Neuron (in vitro differentiated cells): ENCODE measurements around the gene MRPL10.
A peak's percentile ranks its signal among the peaks of the same experiment; 100 is the strongest.

Experiments
- H2AFZ ChIP-seq: one replicate; pipeline ENCODE4 v1.6.1; 2013; ENCODE audit warnings: low read depth, mild to moderate bottlenecking, inconsistent platforms, low read length, moderate library complexity
- H3K27me3 ChIP-seq: one replicate; pipeline ENCODE4 v1.6.1; 2013; ENCODE audit warnings: low read length; ENCODE audit not compliant: insufficient read depth
- H3K36me3 ChIP-seq: one replicate; pipeline ENCODE4 v1.6.1; 2013; ENCODE audit warnings: low read length; ENCODE audit not compliant: insufficient read depth
- H3K4me1 ChIP-seq: one replicate; pipeline ENCODE4 v1.6.1; 2013; ENCODE audit warnings: low read length; ENCODE audit not compliant: insufficient read depth
- H3K4me3 ChIP-seq: 2 replicates; pipeline ENCODE4 v1.5.1; 2013; ENCODE audit warnings: mild to moderate bottlenecking, low read length, moderate library complexity
- H3K9me3 ChIP-seq: one replicate; pipeline ENCODE4 v1.6.1; 2013; ENCODE audit warnings: low read length

The MRPL10 gene

GRCh38 chr17:47821424-47822391 lies 9.6 kb downstream of the MRPL10 start, which contains the start of gene OSBPL7:
OSBPL7 (minus strand) TSS chr17:47821794; CDS start chr17:47820278, 1,516 bp downstream.
- Histone ChIP-seq H3K9me3 (no peaks in the 10 kb centered on the region), H3K36me3 (peaks cover 34% of the 10 kb centered on the region), H2AFZ (peak within 1 kb of the TSS; percentile 38), H3K27me3 (no peaks in the 10 kb centered on the region), H3K4me3 (peak within 1 kb of the TSS; percentile 77), H3K4me1 (peaks cover 15% of the 10 kb centered on the region)

DNA sequence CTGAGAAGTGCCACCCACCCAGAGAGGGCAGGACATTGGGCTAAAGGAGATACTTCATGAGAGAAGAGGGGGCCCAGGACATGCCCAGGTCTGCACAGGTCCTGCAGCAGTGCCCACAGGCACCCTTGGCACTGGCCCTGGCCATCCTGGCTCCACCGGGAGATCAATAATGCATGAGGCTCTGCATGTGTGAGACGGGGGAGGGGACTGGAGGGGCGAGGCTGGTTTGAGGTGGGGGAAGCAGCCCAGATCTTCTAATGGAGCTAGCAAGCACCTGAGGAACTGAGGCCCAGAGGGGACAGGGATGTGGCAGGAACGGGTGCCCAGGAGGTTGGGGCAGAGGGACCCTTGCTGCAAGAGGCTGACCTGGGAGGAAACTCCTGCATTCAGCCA lies 10.3 kb downstream of the MRPL10 start:
- Histone ChIP-seq H3K27me3 (no peaks in the 10 kb centered on the region), H3K4me3 (peak overlapping the region; percentile 77), H3K4me1 (peaks cover 15% of the 10 kb centered on the region), H3K9me3 (no peaks in the 10 kb centered on the region), H2AFZ (peak overlapping the region; percentile 38), H3K36me3 (peaks cover 29% of the 10 kb centered on the region)

- peak overlapping the region; percentile 77 for H3K4me3 ChIP-seq
- no peak overlapping the region for H2AFZ ChIP-seq
- no peaks in the 10 kb centered on the region for H3K9me3 ChIP-seq
- H3K36me3 ChIP-seq, result peaks cover 30% of the 10 kb centered on the region
- peaks cover 15% of the 10 kb centered on the region for H3K4me1 ChIP-seq
- no peaks in the 10 kb centered on the region for H3K27me3 ChIP-seq
These were observed 11.1 kb downstream of the MRPL10 start for GRCh38 chr17:47820033-47820789.

DNA sequence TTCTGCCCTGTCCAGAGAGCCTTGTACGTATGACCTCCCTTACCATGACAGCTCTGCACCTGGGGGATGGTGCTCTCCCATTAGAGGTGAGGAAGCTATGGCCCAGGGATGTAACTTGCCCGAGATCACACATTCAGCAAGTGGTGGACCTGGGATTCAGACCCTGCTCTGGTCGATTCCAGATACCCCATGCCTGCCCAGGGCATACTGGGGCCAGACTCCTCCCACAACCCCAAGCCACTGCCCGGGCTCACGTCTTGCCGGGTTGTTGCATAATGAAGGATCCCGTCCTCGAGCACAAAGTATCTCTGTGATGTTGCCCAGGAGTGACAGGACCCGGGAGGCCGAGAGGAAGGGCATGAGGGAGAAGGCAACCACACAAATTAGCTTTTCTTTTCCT lies 11.9 kb downstream of the MRPL10 start:
- no peak overlapping the region for H2AFZ ChIP-seq
- H3K4me1 ChIP-seq, result peaks cover 15% of the 10 kb centered on the region
- H3K27me3 ChIP-seq, result no peaks in the 10 kb centered on the region
- no peaks in the 10 kb centered on the region for H3K9me3 ChIP-seq
- peaks cover 32% of the 10 kb centered on the region for H3K36me3 ChIP-seq
- H3K4me3 ChIP-seq, result no peak overlapping the region

GRCh38 chr17:47818002-47818695 lies 13.2 kb downstream of the MRPL10 start:
- H3K36me3 ChIP-seq, result peaks cover 19% of the 10 kb centered on the region
- H3K4me1 ChIP-seq, result peaks cover 15% of the 10 kb centered on the region
- H3K4me3 ChIP-seq, result no peak overlapping the region
- H2AFZ ChIP-seq, result no peak overlapping the region
- no peaks in the 10 kb centered on the region for H3K9me3 ChIP-seq
- no peaks in the 10 kb centered on the region for H3K27me3 ChIP-seq

DNA sequence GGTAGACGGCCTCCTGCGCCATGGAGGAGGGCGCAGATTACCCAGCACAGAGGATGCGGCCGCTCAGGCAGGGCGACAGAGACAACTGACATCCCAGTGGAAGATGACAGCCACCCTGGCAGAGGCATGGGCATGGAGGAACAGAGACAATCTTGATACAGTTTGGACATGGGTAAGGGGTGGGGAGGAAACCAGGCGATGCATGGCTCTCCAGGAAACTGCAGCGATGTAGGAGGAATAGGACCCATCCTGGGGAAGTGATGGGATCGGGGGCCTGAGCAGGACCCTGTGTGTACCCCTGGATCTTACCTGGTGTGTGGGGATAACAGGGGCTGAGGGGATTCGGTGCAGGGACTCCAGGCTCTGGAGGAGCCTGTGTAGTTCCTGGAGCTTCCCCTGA lies 14.4 kb downstream of the MRPL10 start:
- Histone ChIP-seq H2AFZ (no peak overlapping the region), H3K36me3 (peaks cover 16% of the 10 kb centered on the region), H3K27me3 (no peaks in the 10 kb centered on the region), H3K4me3 (no peak overlapping the region), H3K4me1 (peaks cover 12% of the 10 kb centered on the region), H3K9me3 (no peaks in the 10 kb centered on the region)

DNA sequence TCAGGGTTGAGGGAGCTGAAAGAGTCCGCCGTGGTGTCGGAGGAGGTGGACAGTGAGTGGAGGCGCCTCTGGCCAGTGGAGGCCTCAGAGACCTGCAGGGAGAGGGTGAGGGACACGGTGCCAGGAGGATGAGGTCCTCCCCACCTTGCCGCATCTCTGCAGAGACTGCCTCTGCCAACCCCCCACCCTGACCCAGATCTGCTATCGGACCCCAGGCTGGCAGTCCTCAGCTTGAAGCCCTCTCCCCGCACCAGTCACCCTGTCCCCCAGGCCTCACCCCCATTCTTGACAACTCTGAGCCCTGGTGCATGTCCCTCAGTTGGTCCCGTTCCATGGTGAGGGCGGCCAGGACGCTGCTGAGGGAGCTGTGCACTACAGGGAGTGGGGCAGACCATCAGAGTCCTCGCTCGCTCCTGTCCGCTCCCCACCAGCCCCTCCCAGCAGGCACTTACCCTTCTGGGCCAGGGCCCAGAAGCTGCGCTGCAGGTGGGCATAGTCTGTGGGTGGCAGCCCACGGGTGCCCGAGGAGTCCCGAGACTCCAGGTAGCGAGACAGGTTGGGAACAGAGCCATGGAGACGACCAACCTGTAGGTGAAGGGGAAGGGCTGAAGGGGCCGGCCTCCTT lies 15.1 kb downstream of the MRPL10 start:
- peaks cover 16% of the 10 kb centered on the region for H3K36me3 ChIP-seq
- H3K4me3 ChIP-seq, result no peak overlapping the region
- H3K4me1 ChIP-seq, result peaks cover 8% of the 10 kb centered on the region
- no peaks in the 10 kb centered on the region for H3K27me3 ChIP-seq
- H3K9me3 ChIP-seq, result no peaks in the 10 kb centered on the region
- H2AFZ ChIP-seq, result no peak overlapping the region

DNA sequence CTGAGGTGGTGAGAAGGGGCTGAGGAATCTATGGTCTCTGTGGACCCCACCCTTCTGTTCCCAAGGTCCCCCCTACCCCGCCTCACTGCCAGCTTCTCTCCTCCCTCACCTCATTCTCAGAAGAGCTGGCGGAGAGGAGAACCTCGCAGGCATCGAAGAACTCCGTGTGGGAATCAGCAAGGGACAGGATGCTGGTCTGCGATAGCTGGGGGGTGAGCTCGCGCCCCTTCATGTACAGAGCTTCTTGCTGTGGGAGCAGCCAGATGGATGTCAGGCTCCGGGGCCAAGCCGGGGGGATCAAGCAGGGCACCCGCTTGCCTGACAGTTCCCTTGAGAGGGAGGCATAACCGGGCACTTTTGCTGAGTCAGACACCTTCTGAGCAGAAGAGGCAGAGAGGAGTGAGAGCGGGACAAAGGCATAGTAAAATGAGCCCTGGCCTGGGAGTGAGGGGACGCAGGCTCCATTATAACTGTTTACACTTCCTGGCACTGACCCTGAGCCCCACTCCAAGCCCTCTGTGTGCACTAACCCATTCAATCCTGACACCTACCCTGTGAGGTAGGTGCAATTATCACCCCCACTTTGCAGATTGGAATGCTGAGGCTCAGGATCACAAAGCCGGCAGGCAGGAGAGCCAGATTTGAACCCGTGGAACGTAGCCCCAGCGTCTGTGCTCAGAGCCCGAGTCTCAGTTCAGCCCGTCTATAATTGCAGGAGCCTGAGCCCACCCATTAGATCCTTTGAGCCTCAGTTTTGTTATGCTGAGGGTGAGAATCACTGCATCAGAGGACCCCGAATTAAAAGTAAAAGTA lies 16.0 kb downstream of the MRPL10 start:
- Histone ChIP-seq H3K36me3 (peaks cover 16% of the 10 kb centered on the region), H3K27me3 (no peaks in the 10 kb centered on the region), H3K9me3 (no peaks in the 10 kb centered on the region), H3K4me3 (no peak overlapping the region), H2AFZ (no peak overlapping the region), H3K4me1 (peaks cover 2% of the 10 kb centered on the region)

- H3K27me3 ChIP-seq, result no peaks in the 10 kb centered on the region
- peaks cover 21% of the 10 kb centered on the region for H3K36me3 ChIP-seq
- H3K4me3 ChIP-seq, result no peak overlapping the region
- peaks cover 3% of the 10 kb centered on the region for H3K4me1 ChIP-seq
- no peak overlapping the region for H2AFZ ChIP-seq
- no peaks in the 10 kb centered on the region for H3K9me3 ChIP-seq
These were observed 17.8 kb downstream of the MRPL10 start for GRCh38 chr17:47813512-47814031.

- Histone ChIP-seq H2AFZ (no peak overlapping the region), H3K27me3 (no peaks in the 10 kb centered on the region), H3K4me3 (no peak overlapping the region), H3K36me3 (peaks cover 26% of the 10 kb centered on the region), H3K4me1 (peaks cover 3% of the 10 kb centered on the region), H3K9me3 (no peaks in the 10 kb centered on the region)
These were observed 18.3 kb downstream of the MRPL10 start for GRCh38 chr17:47813077-47813476.

DNA sequence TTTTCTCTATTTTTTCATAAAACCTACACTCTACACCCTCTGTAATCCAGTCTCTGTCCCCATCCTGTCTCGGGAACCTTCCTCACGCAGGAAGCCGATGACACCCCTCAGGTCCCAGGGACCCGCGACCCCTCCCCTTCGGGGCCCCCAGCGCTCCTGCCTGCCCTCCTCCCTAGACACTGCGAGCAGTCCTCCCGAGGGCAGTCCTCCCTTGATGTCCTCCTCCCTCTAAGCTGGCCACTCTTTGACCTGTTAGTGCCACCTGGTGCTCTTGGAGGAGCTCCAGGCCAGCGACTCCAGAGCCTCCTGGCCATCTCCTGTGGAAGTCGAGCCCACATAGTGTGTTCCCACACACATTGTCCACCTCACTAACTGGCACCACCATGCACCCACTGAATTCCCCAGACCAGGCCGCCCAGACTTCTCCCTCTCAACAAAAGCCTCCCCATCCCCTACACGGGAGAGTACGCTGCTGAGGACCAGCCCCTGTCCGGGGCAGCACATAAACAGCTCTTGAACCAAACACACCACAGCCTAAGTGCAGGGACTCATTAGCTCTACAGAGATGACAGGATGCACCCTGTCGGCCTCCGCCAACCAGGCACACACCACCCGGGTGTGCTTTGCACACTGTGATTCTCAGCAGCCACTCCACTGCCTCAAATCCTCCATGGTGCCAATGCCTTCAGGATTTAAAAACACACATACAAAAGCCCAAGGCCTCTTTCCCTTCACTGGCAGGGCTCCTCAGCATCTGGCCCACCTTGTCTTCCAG lies 19.0 kb downstream of the MRPL10 start:
- Histone ChIP-seq H2AFZ (no peak overlapping the region), H3K27me3 (no peaks in the 10 kb centered on the region), H3K4me3 (no peak overlapping the region), H3K9me3 (no peaks in the 10 kb centered on the region), H3K4me1 (peaks cover 3% of the 10 kb centered on the region), H3K36me3 (peaks cover 28% of the 10 kb centered on the region)
